Peyer's patch (tissue), 4 donors: ENCODE data around the gene ZYX.

Experiments used
- POLR2A ChIP-seq, 2 donors: fragments of 450-650 bp; IDR thresholded peaks; one replicate each; pipeline ENCODE4 v1.5.1; 2017; ENCODE audit warnings: antibody characterized with exemption in 2 of 2, mild to moderate bottlenecking in 2 of 2, moderate library complexity in 2 of 2
- TF ChIP-seq, protein P1 (sequence below), 6 experiments: fragments of 450-650 bp in 4 of 6; fragments of 200-600 bp in 2 of 6; sonication (generic) in 1 of 6; IDR thresholded peaks; one replicate each; pipeline ENCODE4 v1.5.1; 2017 to 2019; ENCODE audit warnings: antibody characterized with exemption in 6 of 6, mild to moderate bottlenecking in 3 of 6, moderate library complexity in 1 of 6

DNA sequence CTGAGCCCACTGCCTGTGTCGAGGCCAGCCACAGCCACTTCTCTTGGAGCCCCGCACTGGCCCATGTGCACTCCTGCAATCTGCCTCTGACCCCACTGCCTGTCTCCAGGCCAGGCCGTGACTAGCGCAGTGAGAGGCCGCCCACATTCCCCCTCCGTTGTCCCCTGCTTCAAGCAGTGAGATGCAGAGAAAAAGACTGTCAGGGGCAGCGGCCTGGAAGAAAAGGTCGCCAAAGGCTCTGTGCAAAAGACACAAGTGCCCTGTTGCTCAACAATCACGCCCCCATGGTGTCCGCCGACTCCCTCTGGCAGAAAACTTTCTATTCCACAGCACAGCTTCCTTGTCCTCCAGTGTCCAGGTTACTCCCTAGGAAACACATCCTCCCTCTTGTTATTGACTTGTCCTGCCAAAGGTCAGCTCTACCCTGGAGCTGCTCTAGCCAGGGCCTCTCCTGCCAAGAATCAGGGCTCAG, 28.6 kb upstream of the ZYX start:
- TF ChIP-seq, protein P1, sequence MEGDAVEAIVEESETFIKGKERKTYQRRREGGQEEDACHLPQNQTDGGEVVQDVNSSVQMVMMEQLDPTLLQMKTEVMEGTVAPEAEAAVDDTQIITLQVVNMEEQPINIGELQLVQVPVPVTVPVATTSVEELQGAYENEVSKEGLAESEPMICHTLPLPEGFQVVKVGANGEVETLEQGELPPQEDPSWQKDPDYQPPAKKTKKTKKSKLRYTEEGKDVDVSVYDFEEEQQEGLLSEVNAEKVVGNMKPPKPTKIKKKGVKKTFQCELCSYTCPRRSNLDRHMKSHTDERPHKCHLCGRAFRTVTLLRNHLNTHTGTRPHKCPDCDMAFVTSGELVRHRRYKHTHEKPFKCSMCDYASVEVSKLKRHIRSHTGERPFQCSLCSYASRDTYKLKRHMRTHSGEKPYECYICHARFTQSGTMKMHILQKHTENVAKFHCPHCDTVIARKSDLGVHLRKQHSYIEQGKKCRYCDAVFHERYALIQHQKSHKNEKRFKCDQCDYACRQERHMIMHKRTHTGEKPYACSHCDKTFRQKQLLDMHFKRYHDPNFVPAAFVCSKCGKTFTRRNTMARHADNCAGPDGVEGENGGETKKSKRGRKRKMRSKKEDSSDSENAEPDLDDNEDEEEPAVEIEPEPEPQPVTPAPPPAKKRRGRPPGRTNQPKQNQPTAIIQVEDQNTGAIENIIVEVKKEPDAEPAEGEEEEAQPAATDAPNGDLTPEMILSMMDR (IDR thresholded peaks at IDR 0.05), result no peak
- TF ChIP-seq POLR2A (IDR thresholded peaks at IDR 0.05), result no peak
